Activated CD8-positive, alpha-beta memory T cell treated with anti-CD3 and anti-CD28 coated beads, Interleukin-2, amount 50 U/mL, for 1 hour (primary cell): Measurements from ENCODE around the gene AUTS2.

Source experiments
- DNase-seq: peaks from one replicate; pipeline ENCODE4 v3.0.0-alpha.2; 2020; ENCODE audit errors: extremely low read depth

Gene AUTS2

DNA sequence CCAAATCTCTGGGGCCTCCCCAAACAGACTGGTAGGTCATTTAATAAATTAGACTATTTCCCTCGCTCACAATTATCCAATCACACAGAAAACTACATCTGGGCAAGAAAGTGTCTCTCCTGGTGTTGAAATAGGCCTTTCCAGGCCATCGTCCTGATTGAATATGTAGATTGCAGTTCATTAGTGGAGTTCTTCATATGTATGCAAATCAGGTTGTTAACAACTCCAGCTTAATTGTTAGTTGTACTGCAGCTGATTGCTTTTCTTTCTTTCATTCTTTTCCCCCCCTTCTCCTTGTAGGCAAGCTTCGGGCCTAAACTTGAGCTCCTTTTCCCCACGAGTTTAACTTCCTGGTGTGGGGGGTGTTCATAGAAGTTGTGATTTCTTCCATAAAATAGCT, 1174.6 kb downstream of the AUTS2 start:
- no peak for DNase-seq

DNA sequence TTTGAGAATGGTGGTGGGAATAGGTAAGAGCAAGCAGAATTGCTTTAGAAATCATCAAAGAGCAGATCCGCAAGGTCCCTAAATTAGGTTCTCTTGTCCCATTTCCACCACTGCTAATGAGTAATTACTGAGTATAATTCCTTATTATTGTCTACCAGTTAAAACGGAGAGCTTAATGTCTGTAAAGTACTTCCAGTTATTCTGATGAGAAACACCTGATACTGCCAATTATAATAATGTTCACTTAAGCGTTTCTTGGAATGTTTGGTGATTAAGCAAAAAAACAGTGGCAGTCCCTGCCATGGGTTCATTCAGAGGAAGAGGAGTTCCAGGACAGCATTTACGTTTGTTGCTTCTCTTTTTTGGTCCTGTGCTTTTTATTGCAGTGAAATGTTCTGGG, 1175.1 kb downstream of the AUTS2 start:
- DNase-seq, result no peak

DNA sequence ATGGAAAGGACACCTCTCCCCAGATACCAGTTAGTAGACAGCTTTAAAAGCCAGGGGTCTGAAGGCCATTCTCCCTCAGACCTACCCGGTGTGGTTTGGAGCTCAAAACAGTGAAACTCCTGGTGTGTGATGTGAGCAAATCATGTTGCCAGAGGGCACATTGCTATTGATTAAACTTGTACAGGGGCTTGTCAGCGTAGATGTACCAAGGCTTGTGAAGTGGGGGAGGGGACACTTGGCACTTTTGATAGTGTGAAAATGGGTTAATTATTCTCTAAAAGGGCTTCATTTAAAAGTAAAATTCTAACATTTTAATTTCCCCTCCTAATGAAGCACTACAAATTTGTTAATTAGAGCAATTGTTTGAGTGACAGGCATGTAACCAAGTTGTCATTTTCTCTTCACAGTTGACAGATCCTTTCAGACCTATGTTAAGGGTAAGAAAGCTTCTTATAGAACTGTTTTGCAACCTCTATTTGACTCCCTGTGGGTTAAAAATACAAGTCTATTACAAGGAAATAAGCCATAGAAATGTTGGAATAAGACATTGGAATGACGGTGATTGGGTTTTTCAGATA, 1176.8 kb downstream of the AUTS2 start:
- DNase-seq, result no peak

DNA sequence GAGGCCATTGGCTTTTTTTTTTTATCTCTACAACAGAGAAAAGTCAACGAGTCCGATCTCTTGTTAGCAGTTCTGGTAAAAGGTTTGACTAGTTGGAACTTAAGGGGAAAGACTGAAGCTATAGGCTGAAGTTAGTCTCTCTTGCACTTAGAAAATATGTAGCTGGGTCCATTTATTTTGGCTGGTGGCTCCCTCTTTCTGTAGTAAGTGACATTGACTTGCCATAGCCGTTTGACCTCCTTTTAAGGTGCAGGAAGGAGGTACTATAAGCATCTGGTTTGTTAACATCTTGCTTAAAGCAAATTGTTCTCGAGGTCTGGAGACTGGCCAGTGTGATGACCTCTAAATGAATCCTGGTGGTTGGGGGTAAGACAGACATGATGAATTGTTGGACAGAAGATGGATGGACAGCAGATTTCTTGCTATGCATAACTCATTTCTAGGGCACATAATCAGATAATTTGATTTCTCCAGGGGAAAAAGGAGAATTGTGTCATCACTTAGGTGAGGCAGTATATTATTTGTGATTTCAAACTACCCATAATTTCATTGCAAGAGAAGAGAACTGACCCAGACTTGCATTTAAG, 1177.4 kb downstream of the AUTS2 start:
- DNase-seq, result no peak

DNA sequence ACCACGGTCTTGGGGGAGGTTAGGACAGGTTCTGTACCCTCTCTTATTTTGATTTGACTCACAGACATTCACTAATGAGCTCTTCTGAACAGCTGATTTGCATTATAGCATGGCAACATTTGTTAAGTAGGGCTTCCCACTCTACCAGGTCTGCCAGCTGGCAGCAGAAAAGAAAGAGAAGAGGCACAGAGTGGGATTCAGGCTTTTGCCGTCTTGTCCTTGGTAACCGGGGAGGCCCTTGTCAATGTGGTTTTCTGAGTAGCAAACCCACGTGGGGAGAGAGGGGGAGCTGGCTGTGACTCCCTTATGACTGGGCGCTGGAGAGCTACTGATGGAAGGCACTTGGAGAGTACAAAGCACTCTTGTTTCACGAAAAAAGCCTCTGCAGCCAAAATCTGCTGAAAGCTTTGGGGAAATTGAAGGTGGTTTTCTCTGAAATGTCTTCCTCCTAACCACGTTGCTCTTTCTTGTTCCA, 1178.4 kb downstream of the AUTS2 start:
- no peak for DNase-seq

DNA sequence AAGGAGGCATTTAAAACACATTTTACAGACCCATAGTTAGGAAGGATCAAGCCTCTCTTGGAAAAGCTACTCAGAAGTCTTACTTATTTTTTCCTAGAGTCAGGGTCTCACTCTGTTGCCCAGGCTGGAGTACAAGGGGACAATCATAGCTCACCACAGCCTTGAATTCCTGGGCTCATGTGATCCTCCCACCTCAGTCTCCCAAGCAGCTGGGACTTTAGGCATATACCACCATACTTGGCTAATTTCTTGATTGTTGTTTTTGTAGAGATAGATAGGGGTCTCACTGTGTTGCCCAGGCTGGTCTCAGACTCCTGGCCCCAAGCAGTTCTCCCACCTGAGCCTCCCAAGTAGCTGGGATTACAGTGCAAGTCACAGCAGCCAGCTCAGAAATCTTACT, 1179.0 kb downstream of the AUTS2 start:
- DNase-seq, result no peak

DNA sequence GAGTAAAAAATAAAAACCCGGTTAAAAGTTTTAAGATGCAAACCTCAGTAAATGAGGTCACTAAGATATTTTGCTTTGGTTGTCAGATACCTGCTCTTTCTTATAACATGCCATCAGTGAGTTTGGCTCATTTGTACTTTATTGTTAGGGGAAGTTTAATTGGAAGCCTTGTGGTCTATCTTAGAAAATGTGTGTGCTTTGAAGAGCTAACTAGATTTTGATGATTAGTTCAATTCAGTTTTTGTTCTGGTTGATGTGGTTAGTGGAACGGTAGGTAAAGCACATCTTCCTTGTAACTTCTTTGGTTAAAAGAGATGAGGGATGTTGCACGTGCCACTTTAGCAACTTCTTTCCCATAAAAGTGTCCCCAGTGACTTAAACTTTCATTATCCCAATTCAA, 1180.3 kb downstream of the AUTS2 start:
- no peak for DNase-seq

DNA sequence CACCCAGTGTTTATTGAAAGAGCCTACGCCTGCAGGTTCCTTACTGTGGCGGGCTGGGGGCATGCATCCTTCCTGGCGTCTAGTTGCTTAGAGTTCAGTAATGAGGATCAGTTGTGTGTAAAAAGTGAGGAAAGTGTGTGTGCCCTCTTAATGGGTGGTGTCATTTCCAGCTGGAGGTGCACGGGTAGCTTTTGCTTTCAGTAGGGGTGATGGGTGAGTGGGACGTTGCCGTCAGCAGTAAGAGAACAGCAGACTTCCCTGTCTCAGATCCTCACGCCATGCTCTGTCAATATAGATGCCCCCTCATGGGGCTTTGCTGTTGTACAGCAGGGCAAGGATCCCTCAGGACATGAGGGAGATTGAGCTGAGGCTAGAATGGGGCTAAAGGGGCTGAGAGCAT, 1181.0 kb downstream of the AUTS2 start:
- no peak for DNase-seq

DNA sequence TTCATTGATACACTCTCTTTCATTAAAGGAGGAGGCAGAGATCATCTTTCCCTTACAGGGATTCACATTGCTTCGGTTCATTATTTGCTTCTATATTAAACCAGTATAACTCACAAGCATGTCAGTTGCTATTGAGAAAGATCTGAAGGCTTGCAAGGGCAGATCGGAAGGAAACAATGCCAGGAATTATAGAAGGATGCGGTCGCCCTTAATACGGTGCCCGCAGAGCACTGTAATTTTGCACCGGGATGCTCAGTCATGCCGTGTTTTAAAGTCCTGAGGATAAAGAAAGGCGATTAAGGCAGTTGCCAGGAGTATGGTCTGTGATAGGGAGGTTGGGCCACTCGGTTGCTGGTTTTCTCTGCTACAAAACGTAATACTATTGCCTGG, 1183.6 kb downstream of the AUTS2 start:
- no peak for DNase-seq

DNA sequence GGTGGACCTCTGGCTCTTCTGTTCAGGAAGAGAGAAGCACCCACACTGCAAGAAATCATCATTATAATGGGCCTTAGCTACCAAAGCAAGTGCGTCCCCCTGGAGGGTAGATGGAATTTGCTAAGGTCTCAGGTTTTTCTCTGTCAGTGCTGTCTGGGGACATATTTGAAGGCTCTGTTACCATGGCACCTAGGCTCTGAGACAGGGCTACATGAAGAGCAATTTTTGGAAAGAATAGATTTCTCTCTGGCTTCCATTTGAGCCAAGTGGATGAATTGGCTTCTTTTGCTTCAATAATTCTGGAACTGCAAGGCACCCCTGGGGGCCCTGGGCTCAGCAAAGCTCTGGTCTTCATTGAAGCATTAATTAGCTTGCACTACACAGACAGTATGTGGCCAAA, 1184.5 kb downstream of the AUTS2 start:
- no peak for DNase-seq

DNA sequence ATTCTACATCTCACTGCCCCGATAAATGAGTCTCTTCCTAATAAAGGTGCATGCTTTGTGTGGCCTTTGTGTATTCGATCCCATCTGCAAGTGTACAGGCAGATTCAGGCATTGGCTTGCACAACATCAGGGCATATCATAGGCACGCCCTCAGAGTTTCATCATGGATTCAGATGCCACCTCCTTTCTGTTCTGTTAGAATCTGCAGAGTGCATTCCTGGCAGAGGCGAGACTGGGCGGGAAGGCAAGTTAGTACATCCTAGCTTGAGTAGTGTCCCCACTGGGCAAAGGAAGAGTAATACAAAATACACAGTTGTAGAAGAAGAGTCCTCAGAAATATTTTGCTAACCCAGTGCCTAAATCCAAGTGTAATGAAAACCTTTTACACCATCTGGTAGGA, 1187.2 kb downstream of the AUTS2 start:
- DNase-seq, result no peak

DNA sequence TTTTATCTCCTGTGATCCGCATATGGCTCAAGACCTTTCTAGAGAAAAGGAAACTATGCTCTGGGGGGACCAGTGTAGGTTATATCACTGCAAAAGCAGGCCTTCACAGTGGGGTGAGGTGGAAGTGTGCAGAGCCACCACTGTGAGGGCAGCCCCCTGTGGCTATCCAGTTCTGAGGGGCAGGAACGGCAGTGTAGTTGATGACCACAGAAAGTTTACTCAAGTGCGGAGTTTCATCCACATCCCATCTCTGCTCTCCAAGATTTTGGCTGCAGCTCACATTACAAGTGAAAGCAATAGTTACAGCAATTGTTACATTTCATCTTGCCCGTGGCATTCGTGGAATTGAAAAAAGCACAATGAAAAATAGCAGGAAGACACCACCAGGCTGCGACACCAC, 1187.8 kb downstream of the AUTS2 start:
- DNase-seq, result no peak

DNA sequence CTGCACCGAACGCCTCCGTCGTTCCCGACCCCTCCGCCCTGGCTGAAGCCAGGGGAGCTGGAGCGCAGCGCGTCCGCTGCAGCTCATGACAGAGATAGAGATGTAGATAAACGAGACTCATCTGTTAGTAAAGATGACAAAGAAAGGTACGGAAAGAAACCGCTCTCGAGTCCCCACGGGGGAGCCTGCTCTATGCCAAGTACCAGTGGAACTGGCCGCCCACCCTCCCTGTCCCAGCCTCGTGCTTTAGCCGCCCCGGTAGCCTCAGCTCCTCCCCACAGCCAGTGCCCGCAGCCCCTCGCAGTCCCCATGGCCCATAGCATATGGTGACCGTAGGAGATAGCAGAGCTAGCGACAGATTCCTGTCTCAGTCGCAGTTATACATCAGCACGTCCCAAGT, 1189.0 kb downstream of the AUTS2 start:
- no peak for DNase-seq

DNA sequence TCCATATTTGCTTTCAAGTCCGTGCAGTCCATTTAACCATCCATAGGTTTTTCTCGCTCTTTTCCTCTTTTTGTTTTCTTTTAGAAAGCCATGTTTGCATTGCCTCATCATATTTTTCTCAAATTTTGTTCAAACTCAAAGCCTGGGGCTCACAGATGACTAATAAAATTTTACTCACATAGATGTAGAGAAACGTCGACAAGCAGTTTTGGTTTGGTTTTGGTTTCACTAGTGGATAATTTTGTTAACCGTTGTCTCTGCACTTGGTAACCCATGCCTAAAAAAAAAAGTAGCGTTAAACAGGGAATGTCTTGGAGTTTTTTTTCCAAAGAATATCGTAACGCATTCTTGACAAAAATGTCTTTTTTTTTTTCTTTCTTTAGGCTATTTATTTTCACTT, 1189.5 kb downstream of the AUTS2 start:
- no peak for DNase-seq

DNA sequence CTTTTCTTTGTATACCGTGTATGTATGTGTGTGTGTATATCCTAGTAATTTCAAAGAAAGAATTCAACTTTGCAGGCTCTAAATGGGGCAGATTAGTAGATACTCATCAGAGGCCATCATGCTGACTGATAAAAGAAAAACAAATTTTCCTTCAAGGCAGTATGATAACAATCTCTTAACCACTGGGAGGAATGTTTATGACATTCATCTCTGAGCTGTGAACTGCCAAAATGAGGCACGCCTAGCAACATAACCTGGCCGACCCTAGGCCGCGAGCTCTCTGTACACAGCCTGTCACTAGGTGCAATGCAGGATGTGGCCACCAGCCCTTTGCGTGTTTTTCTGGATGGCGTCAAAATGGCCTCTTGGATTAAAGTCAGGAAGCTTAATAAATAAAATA, 1190.0 kb downstream of the AUTS2 start:
- DNase-seq, result no peak

DNA sequence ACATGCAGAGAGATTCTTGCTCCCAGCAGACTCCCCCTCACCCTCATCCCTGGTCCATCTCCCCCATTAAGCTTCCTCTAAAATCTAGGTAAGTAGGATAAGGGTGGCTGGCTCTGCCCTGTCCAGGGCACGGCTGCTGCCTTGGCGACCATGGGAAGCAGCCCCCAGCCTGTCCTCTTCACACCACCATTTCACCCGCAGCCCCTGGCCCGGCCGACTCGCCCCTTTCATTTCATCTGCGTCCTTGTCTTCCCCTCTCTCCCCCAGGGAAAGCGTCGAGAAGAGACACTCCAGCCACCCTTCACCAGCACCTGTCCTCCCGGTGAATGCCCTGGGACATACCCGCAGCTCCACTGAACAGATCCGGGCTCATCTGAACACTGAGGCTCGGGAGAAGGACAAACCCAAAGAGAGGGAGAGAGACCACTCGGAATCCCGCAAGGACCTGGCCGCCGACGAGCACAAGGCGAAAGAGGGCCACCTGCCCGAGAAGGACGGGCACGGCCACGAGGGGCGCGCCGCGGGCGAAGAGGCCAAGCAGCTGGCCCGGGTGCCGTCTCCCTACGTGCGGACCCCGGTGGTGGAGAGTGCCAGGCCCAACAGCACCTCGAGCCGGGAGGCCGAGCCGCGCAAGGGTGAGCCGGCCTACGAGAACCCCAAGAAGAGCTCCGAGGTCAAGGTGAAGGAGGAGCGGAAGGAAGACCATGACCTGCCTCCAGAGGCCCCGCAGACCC, 1191.4 kb downstream of the AUTS2 start:
- no peak for DNase-seq

DNA sequence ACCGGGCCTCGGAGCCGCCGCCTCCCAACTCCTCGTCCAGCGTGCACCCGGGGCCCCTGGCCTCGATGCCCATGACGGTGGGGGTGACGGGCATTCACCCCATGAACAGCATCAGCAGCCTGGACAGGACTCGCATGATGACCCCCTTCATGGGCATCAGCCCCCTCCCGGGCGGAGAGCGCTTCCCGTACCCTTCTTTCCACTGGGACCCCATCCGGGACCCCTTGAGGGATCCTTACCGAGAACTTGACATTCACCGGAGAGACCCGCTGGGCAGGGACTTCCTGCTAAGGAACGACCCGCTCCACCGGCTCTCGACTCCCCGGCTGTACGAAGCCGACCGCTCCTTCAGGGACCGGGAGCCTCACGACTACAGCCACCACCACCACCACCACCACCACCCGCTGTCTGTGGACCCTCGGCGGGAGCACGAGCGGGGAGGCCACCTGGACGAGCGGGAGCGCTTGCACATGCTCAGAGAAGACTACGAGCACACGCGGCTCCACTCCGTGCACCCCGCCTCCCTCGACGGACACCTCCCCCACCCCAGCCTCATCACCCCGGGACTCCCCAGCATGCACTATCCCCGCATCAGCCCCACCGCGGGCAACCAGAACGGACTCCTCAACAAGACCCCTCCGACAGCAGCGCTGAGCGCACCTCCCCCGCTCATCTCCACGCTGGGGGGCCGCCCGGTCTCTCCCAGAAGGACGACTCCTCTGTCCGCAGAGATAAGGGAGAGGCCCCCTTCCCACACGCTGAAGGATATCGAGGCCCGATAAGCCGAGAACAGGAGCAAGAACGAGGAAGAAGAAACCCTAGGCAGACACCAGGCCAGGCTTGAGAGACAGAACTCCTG, 1192.2 kb downstream of the AUTS2 start:
- DNase-seq, result no peak

DNA sequence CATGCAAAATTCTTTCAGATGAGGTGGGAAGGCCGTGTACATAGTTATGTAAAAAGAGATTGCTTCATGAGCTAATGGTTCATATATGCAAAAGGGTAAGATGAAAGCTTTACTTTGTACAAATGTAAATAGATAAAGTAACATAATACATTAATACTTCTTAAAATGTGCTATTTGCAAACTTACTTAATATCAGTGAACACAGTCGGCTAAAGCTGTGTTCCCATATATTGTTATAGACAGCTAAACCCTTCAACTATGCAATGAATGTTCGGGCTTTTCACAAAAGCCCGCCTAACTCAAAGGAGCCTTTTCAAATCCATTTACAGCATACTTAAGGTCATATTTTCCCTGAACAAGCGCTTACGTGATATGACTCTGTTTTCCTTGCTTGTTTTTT, 1193.1 kb downstream of the AUTS2 start:
- DNase-seq, result no peak

DNA sequence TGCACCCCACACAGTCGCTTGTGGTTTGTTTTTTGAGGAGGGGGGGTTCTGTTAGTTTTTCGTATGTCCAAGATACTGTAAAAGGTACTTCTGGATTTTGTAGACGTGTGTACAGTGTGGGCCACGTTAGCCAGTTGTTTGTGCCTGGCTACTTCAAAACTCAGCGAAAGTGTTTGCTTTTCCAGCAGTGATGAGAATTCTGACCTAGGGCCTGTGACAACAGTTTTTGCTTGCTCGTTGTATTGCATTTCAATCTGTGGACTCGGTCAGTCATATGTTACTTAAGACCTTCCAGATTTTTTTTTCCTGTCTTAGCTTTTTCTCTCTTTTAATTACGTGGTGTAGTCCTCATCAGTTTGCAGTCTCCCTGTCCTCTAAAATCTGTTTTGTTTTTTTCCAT, 1194.8 kb downstream of the AUTS2 start:
- DNase-seq, result no peak

DNA sequence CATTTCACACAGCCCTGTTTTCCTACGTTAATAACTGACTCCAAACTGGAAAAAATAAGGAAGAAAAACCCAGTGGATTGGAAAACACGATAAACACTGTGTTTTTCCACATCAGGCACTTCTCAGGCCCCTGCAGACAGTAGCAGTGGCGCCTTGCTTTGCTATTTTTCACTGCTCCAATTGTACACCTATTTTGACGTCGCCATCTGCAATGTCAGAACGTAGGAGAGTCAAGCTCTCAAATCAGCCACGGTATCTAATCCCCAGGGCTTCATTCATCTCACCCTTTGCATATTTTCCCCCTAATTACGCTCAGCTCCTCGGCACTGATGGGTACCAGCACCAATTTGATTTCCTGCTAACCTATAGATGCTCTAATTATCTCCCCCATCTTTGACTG, 1195.5 kb downstream of the AUTS2 start:
- DNase-seq, result no peak

DNA sequence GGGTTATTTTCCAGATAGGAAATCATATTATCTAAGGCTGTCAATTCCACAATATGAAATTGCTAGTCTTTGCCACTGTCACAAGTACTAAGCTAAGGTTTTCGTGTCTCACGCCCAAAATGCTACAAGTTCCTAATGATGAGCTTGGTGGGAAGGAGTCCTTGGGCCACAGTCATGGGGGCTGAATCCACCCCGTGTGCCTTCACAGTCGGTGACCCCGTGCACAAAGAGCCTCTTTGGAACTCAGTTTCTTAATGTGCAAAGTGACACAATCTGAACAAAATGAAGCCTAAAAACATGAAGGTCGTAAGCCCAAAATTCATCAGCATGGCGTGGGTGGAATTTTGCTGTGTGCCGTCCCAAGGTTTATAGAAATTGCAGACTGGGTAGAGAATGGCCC, 1196.7 kb downstream of the AUTS2 start:
- no peak for DNase-seq

DNA sequence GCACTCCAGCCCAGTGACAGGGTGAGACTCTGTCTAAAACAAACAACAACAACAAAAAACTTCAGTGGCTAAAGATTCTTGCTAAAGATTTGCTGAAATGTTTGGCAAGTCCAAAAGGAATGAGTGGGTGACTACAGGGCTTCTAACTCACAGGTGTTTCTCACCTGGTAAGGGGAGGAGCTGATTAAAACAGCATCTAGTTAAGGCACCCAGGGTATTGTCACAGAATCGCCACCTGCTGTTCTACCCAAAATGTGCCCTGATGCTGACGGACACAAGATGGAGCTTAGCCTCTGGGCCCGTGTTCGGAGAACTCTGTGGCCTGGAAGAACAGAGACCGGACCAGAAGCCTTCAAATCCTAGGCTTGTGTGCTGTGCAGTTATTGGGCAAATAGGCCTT, 1197.7 kb downstream of the AUTS2 start:
- DNase-seq, result no peak

DNA sequence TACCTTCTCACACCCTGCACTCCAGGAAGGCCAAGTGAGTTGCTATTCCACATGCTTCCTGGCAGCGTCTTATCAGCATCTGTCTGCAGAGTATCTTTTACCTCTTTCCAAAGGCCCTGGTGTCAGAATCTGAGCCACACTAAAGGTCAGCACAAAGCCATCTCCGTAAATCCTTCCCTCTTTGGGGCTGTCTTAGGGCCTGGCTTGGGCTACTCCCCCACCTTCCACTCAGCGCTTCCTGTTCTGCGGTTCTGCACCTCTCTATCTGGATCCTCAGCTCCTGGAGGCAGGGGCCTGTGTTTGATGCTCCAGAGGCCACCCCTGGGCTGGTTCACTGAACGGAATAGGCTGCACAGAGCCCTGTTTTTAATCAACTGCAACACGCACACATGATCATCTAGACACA, 1198.8 kb downstream of the AUTS2 start:
- DNase-seq, result no peak
